GM19240 (cell line): Measurements from ENCODE around the gene GSE1.

Experiments used
- DNase-seq: peaks from one replicate; pipeline ENCODE4 v3.0.0; 2011; ENCODE audit warnings: low spot score; ENCODE audit not compliant: insufficient read length

The GSE1 gene

DNA sequence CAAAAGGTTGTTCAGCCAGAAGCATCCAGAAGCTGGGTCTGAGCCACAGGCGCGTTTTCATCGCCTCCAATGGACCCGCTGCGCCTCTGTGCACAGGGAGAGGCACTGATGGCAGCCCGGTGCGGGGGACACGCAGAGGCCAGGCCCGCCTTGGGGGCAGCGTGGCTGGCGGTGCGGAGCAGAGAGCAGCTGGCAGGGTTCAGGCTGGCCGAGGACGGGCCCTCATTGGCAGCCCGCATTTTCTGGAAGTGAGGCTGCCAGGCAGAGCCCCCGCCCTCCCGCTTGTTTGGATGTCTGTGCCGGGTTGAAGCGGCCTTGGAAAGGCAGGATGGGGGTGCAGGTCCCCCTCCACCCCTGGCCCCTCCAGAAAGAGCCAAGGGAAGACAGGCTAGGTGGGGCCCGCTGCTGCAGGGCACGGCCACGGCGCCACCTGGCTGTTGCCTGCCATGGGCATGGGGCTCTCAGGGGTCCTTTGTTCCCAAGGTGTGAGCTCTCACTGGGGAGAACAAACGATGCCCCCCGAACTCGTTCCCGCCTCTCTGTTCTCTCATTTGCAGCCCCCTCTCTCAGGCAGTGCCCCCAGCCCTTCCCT, 18.8 kb downstream of the GSE1 start:
- DNase-seq: no peak

- no peak for DNase-seq
Observed at GRCh38 chr16:85632709-85633437, 19.8 kb downstream of the GSE1 start.

DNA sequence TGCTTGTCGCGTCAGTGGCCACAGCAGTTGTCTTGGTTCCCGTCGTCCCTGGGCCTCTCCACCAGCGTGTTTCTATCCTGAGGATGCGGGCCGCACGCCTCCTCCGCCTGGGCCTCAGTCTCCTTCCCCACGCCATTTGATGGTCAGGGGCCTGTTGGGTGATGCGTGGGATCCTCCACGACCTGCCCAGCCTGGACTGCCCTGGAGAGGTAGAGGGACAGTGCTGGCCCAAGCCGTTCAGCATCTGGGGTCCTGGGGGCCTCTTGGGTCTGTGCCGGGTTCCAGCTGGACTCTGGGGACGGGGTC, 20.3 kb downstream of the GSE1 start:
- no peak for DNase-seq

DNA sequence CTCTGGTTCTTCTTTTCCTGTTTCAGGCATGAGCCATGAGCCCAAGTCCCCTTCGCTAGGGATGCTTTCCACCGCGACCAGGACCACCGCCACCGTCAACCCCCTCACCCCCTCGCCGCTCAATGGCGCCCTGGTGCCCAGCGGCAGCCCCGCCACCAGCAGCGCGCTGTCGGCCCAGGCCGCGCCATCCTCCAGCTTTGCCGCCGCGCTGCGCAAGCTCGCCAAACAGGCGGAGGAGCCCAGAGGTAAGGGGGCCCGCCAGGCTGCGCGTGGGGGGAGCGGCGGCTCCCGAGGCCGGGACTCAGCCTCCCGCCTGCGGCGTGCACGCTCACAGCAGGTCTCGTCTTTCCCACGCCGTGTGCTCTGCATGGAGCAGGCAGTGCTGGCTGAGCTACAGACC, 20.8 kb downstream of the GSE1 start:
- DNase-seq: no peak

GRCh38 chr16:85634747-85635544, 21.8 kb downstream of the GSE1 start:
- no peak for DNase-seq

- no peak for DNase-seq
Observed at GRCh38 chr16:85635545-85636140, 22.5 kb downstream of the GSE1 start.

- DNase-seq: no peak
Observed at GRCh38 chr16:85636234-85636812, 23.2 kb downstream of the GSE1 start.

GRCh38 chr16:85637061-85637807, 24.1 kb downstream of the GSE1 start:
- no peak for DNase-seq

GRCh38 chr16:85637808-85638647, 24.9 kb downstream of the GSE1 start:
- DNase-seq: no peak

GRCh38 chr16:85638695-85639409, 25.7 kb downstream of the GSE1 start:
- no peak for DNase-seq

GRCh38 chr16:85639529-85640253, 26.6 kb downstream of the GSE1 start:
- no peak for DNase-seq

DNA sequence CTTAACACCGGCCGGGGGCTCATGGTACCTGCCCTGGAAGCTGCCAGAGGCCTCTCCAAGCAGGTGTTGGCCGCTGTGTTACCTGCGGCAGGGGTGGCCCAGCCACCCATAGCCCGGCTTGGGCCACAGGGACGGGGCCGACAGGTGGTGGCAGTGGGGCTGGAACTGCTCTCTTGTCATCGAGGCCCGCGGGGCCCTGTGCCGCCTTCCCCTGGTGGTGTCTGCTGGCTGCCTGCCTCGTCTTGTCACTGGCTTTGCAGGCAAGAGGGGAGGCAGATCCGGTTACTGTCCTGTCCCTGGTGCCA, 27.1 kb downstream of the GSE1 start:
- no peak for DNase-seq

DNA sequence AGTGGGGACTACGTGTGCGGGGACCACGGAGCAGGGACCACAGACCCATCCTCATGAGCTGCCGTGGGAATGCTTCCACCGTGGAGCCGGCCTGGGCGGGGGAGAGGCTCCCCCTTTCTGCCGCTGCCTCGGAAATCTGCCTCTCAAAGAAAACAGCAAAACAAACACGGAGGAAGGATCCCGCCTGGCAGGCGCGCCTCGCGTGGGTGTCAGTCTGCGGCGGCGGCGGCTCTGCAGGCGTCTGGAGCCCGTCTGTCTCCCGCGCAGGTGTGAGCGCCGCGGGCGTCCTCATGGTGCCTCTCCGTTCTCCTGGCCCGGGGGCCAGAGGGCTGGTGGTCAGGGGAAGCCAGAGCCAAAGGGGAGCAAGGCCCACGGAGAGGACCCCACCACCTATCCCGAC, 27.5 kb downstream of the GSE1 start:
- DNase-seq: no peak

DNA sequence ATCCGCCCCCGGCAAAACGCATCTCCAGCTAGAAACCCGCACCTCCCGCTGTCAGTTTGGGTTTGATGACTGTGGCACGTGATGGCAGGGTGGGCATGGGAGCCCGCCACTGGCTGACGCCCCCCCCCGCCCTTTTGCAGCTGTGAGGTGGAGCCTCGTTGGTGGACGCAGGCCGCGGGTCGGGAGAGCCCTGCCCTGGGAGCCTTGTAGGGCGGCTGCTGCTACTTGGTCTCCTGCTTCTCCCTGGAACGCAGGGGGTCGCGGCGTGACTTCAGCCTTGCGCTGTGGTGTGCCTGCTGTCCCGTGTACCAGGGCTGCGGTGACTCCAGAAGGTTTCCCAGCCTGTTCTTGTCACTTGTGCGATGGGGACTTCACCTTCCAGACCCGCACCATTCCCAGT, 28.2 kb downstream of the GSE1 start:
- no peak for DNase-seq

GRCh38 chr16:85641776-85642176, 28.7 kb downstream of the GSE1 start:
- no peak for DNase-seq

DNA sequence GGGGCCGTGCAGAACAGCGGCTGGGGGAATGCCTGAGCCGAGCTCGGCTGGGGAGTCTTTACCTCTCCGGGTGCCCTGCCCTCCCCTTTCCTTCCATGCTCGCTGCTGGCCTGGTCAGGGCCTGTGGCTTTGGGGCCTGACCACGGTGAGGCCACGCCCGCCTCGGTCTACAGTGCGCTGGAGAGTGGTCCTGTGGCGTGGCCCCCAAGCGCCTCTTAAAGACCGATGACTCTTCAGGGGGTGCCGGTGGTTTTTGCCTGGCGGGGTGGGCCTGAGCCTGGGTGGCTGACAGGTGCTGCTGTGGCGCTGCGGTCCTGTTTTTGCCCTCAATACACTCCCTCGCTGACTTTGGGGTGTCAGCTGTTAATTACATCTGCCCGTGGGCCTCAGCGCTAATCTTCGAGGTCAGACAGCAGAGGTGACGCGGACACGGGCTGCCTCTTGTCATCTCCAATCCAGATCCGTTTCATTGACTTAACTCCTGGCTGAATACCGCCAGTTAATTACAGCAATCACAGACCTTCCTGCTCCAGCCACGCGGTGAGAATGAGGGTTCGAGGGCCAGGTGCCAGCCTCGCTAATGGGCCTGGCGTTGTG, 29.7 kb downstream of the GSE1 start:
- no peak for DNase-seq

DNA sequence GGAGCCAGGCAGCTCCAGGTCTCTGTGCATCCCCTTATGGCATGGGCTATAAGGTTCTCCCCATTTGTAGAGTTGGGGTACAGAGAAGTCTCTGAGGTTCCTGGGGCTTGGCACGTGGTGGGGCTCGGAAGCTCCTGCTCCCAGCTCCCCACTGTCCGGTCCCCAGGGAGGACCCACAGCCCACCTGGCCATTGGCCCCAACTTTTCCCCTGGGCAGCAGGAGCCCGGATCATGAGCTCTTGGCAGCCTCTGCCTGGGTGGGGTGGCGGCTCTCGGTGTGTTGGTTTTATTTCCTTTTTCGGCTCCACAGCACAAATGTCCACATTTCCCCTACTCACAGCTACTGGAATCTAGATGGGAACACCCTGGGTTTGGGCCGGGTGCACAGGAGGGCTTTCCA, 30.5 kb downstream of the GSE1 start:
- DNase-seq: no peak

- DNase-seq: no peak
Observed at GRCh38 chr16:85644093-85644712, 31.1 kb downstream of the GSE1 start.
